ENCODE measurements around the gene PRDX3.

DNA sequence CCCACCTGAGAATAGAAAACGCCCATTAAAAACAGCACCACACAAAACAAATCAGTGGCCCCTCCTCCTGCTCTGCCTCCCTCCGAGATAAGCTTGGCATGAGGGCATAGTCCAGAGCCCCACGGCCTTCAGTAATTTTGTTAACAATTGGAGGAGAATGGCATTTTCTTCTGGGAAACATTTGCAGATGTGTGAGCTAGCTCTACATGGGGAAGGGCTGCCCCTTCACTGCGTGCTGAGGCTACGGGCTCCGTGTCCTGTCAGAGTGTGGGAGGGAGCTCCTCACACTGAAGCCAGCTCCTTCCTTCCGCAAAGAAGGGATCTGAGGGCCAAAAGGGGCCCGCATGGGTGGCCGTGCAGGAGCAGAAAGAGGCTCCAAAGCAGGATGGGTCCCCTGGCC lies 43.9 kb upstream of the PRDX3 start:
- no peak for TF ChIP-seq POLR2A (IDR thresholded peaks at IDR 0.05)
- TF ChIP-seq, protein P1, sequence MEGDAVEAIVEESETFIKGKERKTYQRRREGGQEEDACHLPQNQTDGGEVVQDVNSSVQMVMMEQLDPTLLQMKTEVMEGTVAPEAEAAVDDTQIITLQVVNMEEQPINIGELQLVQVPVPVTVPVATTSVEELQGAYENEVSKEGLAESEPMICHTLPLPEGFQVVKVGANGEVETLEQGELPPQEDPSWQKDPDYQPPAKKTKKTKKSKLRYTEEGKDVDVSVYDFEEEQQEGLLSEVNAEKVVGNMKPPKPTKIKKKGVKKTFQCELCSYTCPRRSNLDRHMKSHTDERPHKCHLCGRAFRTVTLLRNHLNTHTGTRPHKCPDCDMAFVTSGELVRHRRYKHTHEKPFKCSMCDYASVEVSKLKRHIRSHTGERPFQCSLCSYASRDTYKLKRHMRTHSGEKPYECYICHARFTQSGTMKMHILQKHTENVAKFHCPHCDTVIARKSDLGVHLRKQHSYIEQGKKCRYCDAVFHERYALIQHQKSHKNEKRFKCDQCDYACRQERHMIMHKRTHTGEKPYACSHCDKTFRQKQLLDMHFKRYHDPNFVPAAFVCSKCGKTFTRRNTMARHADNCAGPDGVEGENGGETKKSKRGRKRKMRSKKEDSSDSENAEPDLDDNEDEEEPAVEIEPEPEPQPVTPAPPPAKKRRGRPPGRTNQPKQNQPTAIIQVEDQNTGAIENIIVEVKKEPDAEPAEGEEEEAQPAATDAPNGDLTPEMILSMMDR (IDR thresholded peaks at IDR 0.05) = no peak

Data from suprapubic skin (tissue), 3 donors.